GM12878 (cell line): Measurements from ENCODE around the gene SLC34A1. TPM values are rescaled to one million over a fixed set of nuclear protein-coding genes. Genes with fewer than 3 reads are reported as not detected.

ENCODE experiments used
- ATAC-seq: fragments of 200-7000 bp; cut with Tn5 transposase; 3 replicates; pipeline ENCODE4 v1.9.1; 2020; ENCODE audit warnings: mild to moderate bottlenecking, moderate library complexity
- BruUV-seq: library from RNA; stranded (reverse); fragments of 400-500 nt; replicated peaks from 2 replicates; lab custom pipeline; 2021; lab: Mats Ljungman, UMichigan
- CTCF ChIA-PET: fragments of 300-600 bp; sonication (Branson Sonifier 250); formaldehyde crosslinking; extraction: SDS; loops from one replicate; lab custom pipeline; 2021; ENCODE audit warnings: inconsistent platforms; lab: Yijun Ruan, JAX
- POLR2A ChIA-PET: fragments of 350-600 bp; formaldehyde crosslinking; extraction: SDS; loops from one replicate; lab custom pipeline; 2021; ENCODE audit warnings: inconsistent platforms; lab: Charles Lee
- RAD21 ChIA-PET: fragments of 300-600 bp; sonication (Branson Sonifier 250); formaldehyde crosslinking; loops from one replicate; lab custom pipeline; 2023; ENCODE audit warnings: antibody characterized with exemption; ENCODE audit not compliant: unreplicated experiment; lab: Charles Lee
- SMC1A ChIA-PET: fragments of 300-600 bp; sonication (Branson Sonifier 250); formaldehyde crosslinking; loops from one replicate; lab custom pipeline; 2023; ENCODE audit not compliant: unreplicated experiment, uncharacterized antibody; lab: Charles Lee
- DNase-seq: peaks from one replicate; pipeline ENCODE4 v3.0.0-alpha.2; 2011; ENCODE audit warnings: low read depth, low spot score
- FAIRE-seq: peaks from 3 replicates; lab custom pipeline; 2011; peaks lifted over from hg19 to GRCh38; lab: Jason Lieb, UNC
- H2AFZ ChIP-seq: 2 replicates; pipeline ENCODE4 v1.6.0; 2011; ENCODE audit warnings: low read depth, low read length, control low read depth; ENCODE audit not compliant: control insufficient read depth
- H3K27ac ChIP-seq: 2 replicates; pipeline ENCODE4 v1.5.1; 2011; ENCODE audit warnings: control low read depth; ENCODE audit not compliant: control insufficient read depth, insufficient read depth
- H3K27me3 ChIP-seq, 2 experiments: replicated peaks in 1 of 2; 2 replicates each; pipeline versions ENCODE4 v1.6.0 to v1.6.1; 2011; ENCODE audit warnings: low read length in 1 of 2; ENCODE audit not compliant: control insufficient read depth in 2 of 2, insufficient read depth in 2 of 2
- H3K36me3 ChIP-seq, 2 experiments: 2 replicates each; pipeline ENCODE4 v1.5.1; 2011; ENCODE audit warnings: low read length in 1 of 2; ENCODE audit not compliant: control insufficient read depth in 2 of 2, insufficient read depth in 2 of 2
- H3K4me1 ChIP-seq: 2 replicates; pipeline ENCODE4 v1.6.1; 2011; ENCODE audit warnings: mild to moderate bottlenecking, low read length, moderate library complexity, mixed read lengths; ENCODE audit not compliant: control insufficient read depth, insufficient read depth
- H3K4me2 ChIP-seq: 2 replicates; pipeline ENCODE4 v1.6.0; 2011; ENCODE audit warnings: control low read depth; ENCODE audit not compliant: control insufficient read depth, insufficient read depth
- H3K4me3 ChIP-seq: fragments of 200-600 bp; sonication (generic); 2 replicates; pipeline ENCODE4 v1.5.1; 2016
- H3K79me2 ChIP-seq: 2 replicates; pipeline ENCODE4 v1.6.0; 2011; ENCODE audit warnings: low read length; ENCODE audit not compliant: control insufficient read depth, insufficient read depth
- H3K9ac ChIP-seq: 2 replicates; pipeline ENCODE4 v1.8.0; 2011; ENCODE audit warnings: low read length, control low read depth, mixed read lengths; ENCODE audit not compliant: control insufficient read depth, insufficient read depth
- H3K9me3 ChIP-seq: replicated peaks from 3 replicates; pipeline ENCODE4 v1.5.1; 2011; ENCODE audit warnings: mild to moderate bottlenecking, low read length; ENCODE audit not compliant: control insufficient read depth, insufficient read depth
- H4K20me1 ChIP-seq: 2 replicates; pipeline ENCODE4 v1.6.0; 2011; ENCODE audit not compliant: control insufficient read depth, insufficient read depth
- BACH1 ChIP-seq: fragments of 450-650 bp; IDR thresholded peaks from 2 replicates; pipeline ENCODE4 v1.6.1; 2017; ENCODE audit warnings: mild to moderate bottlenecking, borderline replicate concordance
- NFYB ChIP-seq: IDR thresholded peaks from 2 replicates; pipeline ENCODE4 v1.6.1; 2011; ENCODE audit warnings: low read depth, mild to moderate bottlenecking, low read length, improper control_type of control experiment, moderate library complexity; ENCODE audit not compliant: insufficient read depth
- RAD51 ChIP-seq: fragments of 450-650 bp; IDR thresholded peaks from 2 replicates; pipeline ENCODE4 v1.6.1; 2016; ENCODE audit warnings: moderate library complexity, mild to moderate bottlenecking, inconsistent platforms
- SIX5 ChIP-seq: IDR thresholded peaks from 2 replicates; pipeline ENCODE4 v1.6.1; 2011; ENCODE audit warnings: mild to moderate bottlenecking, low read depth, low read length, moderate library complexity; ENCODE audit not compliant: severe bottlenecking
- TCF12 ChIP-seq: IDR thresholded peaks from 2 replicates; pipeline ENCODE4 v1.6.1; 2011; ENCODE audit warnings: low read depth, mild to moderate bottlenecking, low read length
- WGBS: methylation state at CpG from one replicate; pipeline ENCODE4 v1.1.6; 2016; ENCODE audit warnings: low lambda C conversion rate; ENCODE audit not compliant: insufficient replicate concordance, insufficient coverage; ENCODE audit errors: missing lambda C conversion rate; 5-methylcytosine and 5-hydroxymethylcytosine counted together
- in situ Hi-C: fragments of 300-500 bp; cut with MboI; formaldehyde crosslinking; loops from 9 replicates; pipeline ENCODE4 v1.14.3; 2018; ENCODE audit warnings: mixed read lengths
- intact Hi-C: fragments of 100-400 bp; cut with micrococcal nuclease; formaldehyde crosslinking; loops from one replicate; pipeline ENCODE4 v1.14.2; 2022; ENCODE audit not compliant: unreplicated experiment
- polyA plus RNA-seq, 11 experiments: library from polyadenylated mRNA; depleted of rRNA in 4 of 11; unstranded in 6 of 11; stranded (reverse) in 5 of 11; fragments of >200 nt; fragmentation: Nextera tagmentation in 4 of 11; fragmentation: Illumina TruSeq in 1 of 11; extraction: Ambion mirVana in 4 of 11; extraction: Trizol in 1 of 11; gene quantifications; 1 replicate in 1 of 11; 2 replicates in 10 of 11; pipeline versions ENCODE4 v1.2.1 to v1.2.3, GENCODE V29; 2011 to 2016; ENCODE audit warnings: inconsistent platforms in 2 of 11, missing spikeins in 2 of 11, low read depth in 1 of 11
- total RNA-seq, 4 experiments: library from RNA; depleted of rRNA in 3 of 4; stranded (reverse); fragments of >200 nt in 3 of 4; fragmentation: Illumina TruSeq in 1 of 4; extraction: Trizol in 1 of 4; gene quantifications; 2 replicates each; pipeline versions ENCODE4 v1.2.1 to v1.2.3, GENCODE V29; 2013 to 2021
- TF ChIP-seq, protein P1 (sequence below): IDR thresholded peaks from 2 replicates; pipeline ENCODE4 v1.6.1; 2011; ENCODE audit warnings: low read depth, low read length, improper control_type of control experiment, borderline replicate concordance
- TF ChIP-seq, protein P2 (sequence below): fragments of 150-350 bp; IDR thresholded peaks from 2 replicates; pipeline ENCODE4 v1.6.1; 2016; ENCODE audit warnings: low read depth, low read length

Gene SLC34A1
- total and polyA plus RNA-seq, 10 of the 15 experiments (the other 5 are each of a cell fraction or from before 2014, with no cell fraction given), result 0.03 to 0.14 (median 0.09) TPM; not detected in 2

DNA sequence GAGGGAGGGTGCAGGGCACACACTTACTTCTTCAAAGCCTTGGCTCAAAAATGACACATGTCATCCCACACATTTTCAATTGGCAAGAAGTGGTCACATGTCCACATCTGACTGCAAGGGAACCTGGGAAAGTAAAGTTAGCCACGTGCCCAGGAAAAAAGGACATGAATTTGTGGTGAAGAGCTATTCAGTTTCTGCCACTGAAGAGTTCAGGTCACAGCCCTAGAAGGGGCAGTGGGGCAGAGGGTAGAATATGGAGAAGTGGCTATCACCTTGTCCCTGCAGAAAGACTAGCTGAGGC, 28.4 kb upstream of the SLC34A1 start:
- H3K27me3 ChIP-seq, result no peaks in the 10 kb centered on the region
- H3K79me2 ChIP-seq, result peaks cover 36% of the 10 kb centered on the region
- no peaks in the 10 kb centered on the region for H4K20me1 ChIP-seq
- intact Hi-C loops, result no loop called here
- CTCF ChIA-PET, result interaction anchor here (0.6 to 7.2 kb wide), 7 partner anchors 9 to 144 kb away, joined by 3 to 46 read pairs (median 5); no protein-coding TSS in a partner anchor
- no TSS peak for BruUV-seq
- no peak overlapping the region for H3K4me3 ChIP-seq
- no peak overlapping the region for H3K9ac ChIP-seq
- ATAC-seq (no peak), FAIRE-seq (no peak), DNase-seq (no peak)
- no peaks in the 10 kb centered on the region; a peak in 1 of 4 replicates for H3K36me3 ChIP-seq
- in situ Hi-C loops, result no loop called here
- no peak overlapping the region for H3K27ac ChIP-seq
- H3K9me3 ChIP-seq, result peaks cover 3% of the 10 kb centered on the region; the same call in 1 of the 3 replicates
- H2AFZ ChIP-seq, result no peak overlapping the region
- POLR2A ChIA-PET, result interaction anchor here (0.5 to 2.3 kb wide), 7 partner anchors 9 to 782 kb away, joined by 3 to 13 read pairs (median 3); partner anchors contain the start of gene SLC34A1
- TF ChIP-seq NFYB, result peak; percentile 72
- TF ChIP-seq, protein P1, sequence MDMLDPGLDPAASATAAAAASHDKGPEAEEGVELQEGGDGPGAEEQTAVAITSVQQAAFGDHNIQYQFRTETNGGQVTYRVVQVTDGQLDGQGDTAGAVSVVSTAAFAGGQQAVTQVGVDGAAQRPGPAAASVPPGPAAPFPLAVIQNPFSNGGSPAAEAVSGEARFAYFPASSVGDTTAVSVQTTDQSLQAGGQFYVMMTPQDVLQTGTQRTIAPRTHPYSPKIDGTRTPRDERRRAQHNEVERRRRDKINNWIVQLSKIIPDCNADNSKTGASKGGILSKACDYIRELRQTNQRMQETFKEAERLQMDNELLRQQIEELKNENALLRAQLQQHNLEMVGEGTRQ, result peak; percentile 12; the same call in 1 of the 2 replicates
- TF ChIP-seq TCF12, result no peak
- no peak for TF ChIP-seq SIX5
- TF ChIP-seq RAD51, result peak; percentile 47; the same call in 1 of the 2 replicates
- TF ChIP-seq BACH1, result no peak
- TF ChIP-seq, protein P2, sequence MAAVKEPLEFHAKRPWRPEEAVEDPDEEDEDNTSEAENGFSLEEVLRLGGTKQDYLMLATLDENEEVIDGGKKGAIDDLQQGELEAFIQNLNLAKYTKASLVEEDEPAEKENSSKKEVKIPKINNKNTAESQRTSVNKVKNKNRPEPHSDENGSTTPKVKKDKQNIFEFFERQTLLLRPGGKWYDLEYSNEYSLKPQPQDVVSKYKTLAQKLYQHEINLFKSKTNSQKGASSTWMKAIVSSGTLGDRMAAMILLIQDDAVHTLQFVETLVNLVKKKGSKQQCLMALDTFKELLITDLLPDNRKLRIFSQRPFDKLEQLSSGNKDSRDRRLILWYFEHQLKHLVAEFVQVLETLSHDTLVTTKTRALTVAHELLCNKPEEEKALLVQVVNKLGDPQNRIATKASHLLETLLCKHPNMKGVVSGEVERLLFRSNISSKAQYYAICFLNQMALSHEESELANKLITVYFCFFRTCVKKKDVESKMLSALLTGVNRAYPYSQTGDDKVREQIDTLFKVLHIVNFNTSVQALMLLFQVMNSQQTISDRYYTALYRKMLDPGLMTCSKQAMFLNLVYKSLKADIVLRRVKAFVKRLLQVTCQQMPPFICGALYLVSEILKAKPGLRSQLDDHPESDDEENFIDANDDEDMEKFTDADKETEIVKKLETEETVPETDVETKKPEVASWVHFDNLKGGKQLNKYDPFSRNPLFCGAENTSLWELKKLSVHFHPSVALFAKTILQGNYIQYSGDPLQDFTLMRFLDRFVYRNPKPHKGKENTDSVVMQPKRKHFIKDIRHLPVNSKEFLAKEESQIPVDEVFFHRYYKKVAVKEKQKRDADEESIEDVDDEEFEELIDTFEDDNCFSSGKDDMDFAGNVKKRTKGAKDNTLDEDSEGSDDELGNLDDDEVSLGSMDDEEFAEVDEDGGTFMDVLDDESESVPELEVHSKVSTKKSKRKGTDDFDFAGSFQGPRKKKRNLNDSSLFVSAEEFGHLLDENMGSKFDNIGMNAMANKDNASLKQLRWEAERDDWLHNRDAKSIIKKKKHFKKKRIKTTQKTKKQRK, result no peak
- WGBS, result 27% methylated on average over 1 of the region's 1 CpG
- peaks cover 32% of the 10 kb centered on the region for H3K4me1 ChIP-seq
- SMC1A ChIA-PET, result interaction anchor here (0.7 to 3.0 kb wide), 5 partner anchors 8 to 90 kb away, joined by 3 to 7 read pairs (median 5); no protein-coding TSS in a partner anchor
- no peak overlapping the region for H3K4me2 ChIP-seq
- RAD21 ChIA-PET, result interaction anchor here (0.6 to 1.4 kb wide), 3 partner anchors 15 to 48 kb away, joined by 3 to 7 read pairs (median 6); no protein-coding TSS in a partner anchor
